ENCODE data around the gene PAQR5.

GRCh38 chr15:69403594-69403993, 104.9 kb downstream of the PAQR5 start:
- no peak for TF ChIP-seq CTCF (conservative IDR thresholded peaks at IDR 0.05)
- TF ChIP-seq EZH2 (IDR thresholded peaks at IDR 0.05; ENCODE audit: low read depth) = no peak
